K562 (cell line): ENCODE data around the gene UBE2L3. TPM values are rescaled to one million over a fixed set of nuclear protein-coding genes. Genes with fewer than 3 reads are reported as not detected.
A peak's percentile ranks its signal among the peaks of the same experiment; 100 is the strongest.

Experiments
- CBX5 ChIP-seq: IDR thresholded peaks from 2 replicates; pipeline ENCODE4 v1.6.1; 2014; ENCODE audit warnings: low read depth, borderline replicate concordance
- CREB5 ChIP-seq: fragments of 250-450 bp; sonication (Bioruptor Pico); IDR thresholded peaks from 2 replicates; pipeline ENCODE4 v1.5.0; 2020; ENCODE audit warnings: mild to moderate bottlenecking
- GATAD2A ChIP-seq: fragments of 450-650 bp; IDR thresholded peaks from 2 replicates; pipeline ENCODE4 v1.6.1; 2017
- ILF3 ChIP-seq: fragments of 450-650 bp; IDR thresholded peaks from 2 replicates; pipeline ENCODE4 v1.6.1; 2018; ENCODE audit warnings: antibody characterized with exemption, mild to moderate bottlenecking, moderate library complexity, borderline replicate concordance
- MYBL2 ChIP-seq, 2 experiments: fragments of 450-650 bp in 1 of 2; sonication (generic) in 1 of 2; formaldehyde crosslinking in 1 of 2; IDR thresholded peaks; 2 replicates each; pipeline versions ENCODE4 v1.6.1 to v1.8.1; 2017 to 2022; ENCODE audit warnings: borderline replicate concordance in 1 of 2, inconsistent platforms in 1 of 2, low read depth in 1 of 2, mild to moderate bottlenecking in 1 of 2, missing genetic modification reagents in 1 of 2, moderate library complexity in 1 of 2
- NR4A1 ChIP-seq, 2 experiments: fragments of 250-450 bp in 1 of 2; fragments of 450-650 bp in 1 of 2; sonication (Bioruptor Pico) in 1 of 2; IDR thresholded peaks; 2 replicates each; pipeline versions ENCODE4 v1.4.0 to v1.6.1; 2016 to 2020; ENCODE audit warnings: mild to moderate bottlenecking in 2 of 2, missing compliant biosample characterization in 1 of 2, missing genetic modification characterization in 1 of 2, moderate library complexity in 1 of 2
- PBX2 ChIP-seq, 2 experiments: IDR thresholded peaks in 1 of 2; conservative IDR thresholded peaks in 1 of 2; 2 replicates each; pipeline ENCODE4 v1.6.1; 2016; ENCODE audit warnings: low read depth in 2 of 2, mild to moderate bottlenecking in 1 of 2, missing compliant biosample characterization in 1 of 2, missing genetic modification characterization in 1 of 2, moderate library complexity in 1 of 2
- PHF20 ChIP-seq: fragments of 450-650 bp; IDR thresholded peaks from 2 replicates; pipeline ENCODE4 v1.6.1; 2018; ENCODE audit not compliant: partially characterized antibody
- TRIM28 ChIP-seq: fragments of 450-650 bp; IDR thresholded peaks from 2 replicates; pipeline ENCODE4 v1.6.1; 2017
- TSHZ1 ChIP-seq: fragments of 250-450 bp; sonication (Bioruptor Pico); IDR thresholded peaks from 2 replicates; pipeline ENCODE4 v1.4.0; 2020; ENCODE audit warnings: mild to moderate bottlenecking, moderate library complexity
- ZC3H8 ChIP-seq: fragments of 450-650 bp; IDR thresholded peaks from 2 replicates; pipeline ENCODE4 v1.6.1; 2017
- ZNF174 ChIP-seq: fragments of 250-450 bp; sonication (Bioruptor Pico); IDR thresholded peaks from 2 replicates; pipeline ENCODE4 v1.4.0; 2020; ENCODE audit warnings: mild to moderate bottlenecking
- ZNF436 ChIP-seq: fragments of 250-450, 450-650 bp; sonication (Bioruptor Pico); formaldehyde crosslinking; IDR thresholded peaks from 2 replicates; pipeline ENCODE4 v1.7.0; 2020; ENCODE audit warnings: mild to moderate bottlenecking
- ZNF740 ChIP-seq, 3 experiments: fragments of 200-800 bp in 1 of 3; sonication (Bioruptor generic) in 1 of 3; sonication (generic) in 1 of 3; formaldehyde crosslinking in 1 of 3; IDR thresholded peaks; 2 replicates each; pipeline versions ENCODE4 v1.6.1 to v1.8.0; 2016 to 2022; ENCODE audit warnings: mild to moderate bottlenecking in 2 of 3, missing compliant biosample characterization in 2 of 3, missing genetic modification characterization in 2 of 3, missing genetic modification reagents in 1 of 3
- polyA plus RNA-seq, 8 experiments: library from polyadenylated mRNA; depleted of rRNA in 4 of 8; stranded (reverse) in 5 of 8; unstranded in 3 of 8; fragments of >200 nt; fragmentation: Nextera tagmentation in 2 of 8; fragmentation: Illumina TruSeq in 1 of 8; extraction: Ambion mirVana in 2 of 8; extraction: Trizol in 1 of 8; gene quantifications; 2 replicates each; pipeline versions ENCODE4 v1.2.1 to v1.2.3, GENCODE V29; 2011 to 2014; ENCODE audit warnings: inconsistent platforms in 1 of 8, missing spikeins in 1 of 8
- total RNA-seq, 7 experiments: library from RNA; depleted of rRNA in 6 of 7; stranded (reverse); fragments of >200 nt in 6 of 7; fragmentation: Illumina TruSeq in 2 of 7; extraction: Trizol in 2 of 7; gene quantifications; 2 replicates each; pipeline versions ENCODE4 v1.2.1 to v1.2.3, GENCODE V29; 2011 to 2021; ENCODE audit warnings: low replicate concordance in 1 of 7

Gene UBE2L3
- total and polyA plus RNA-seq, 9 of the 15 experiments (the other 6 are each of a cell fraction or from before 2014, with no cell fraction given) = 215 to 625 (median 285) TPM

- TF ChIP-seq ZNF740 (CRISPR knock-in tag; IDR thresholded peaks at IDR 0.05) (no peak), ZNF740 (tag; IDR thresholded peaks at IDR 0.05) (no peak), ZNF174 (peak; percentile 82), TSHZ1 (CRISPR knock-in tag) (no peak; the same call in 1 of the 2 replicates), ZNF436 (no peak; the same call in 1 of the 2 replicates), PHF20 (no peak), CBX5 (no peak), ZC3H8 (no peak), PBX2 (CRISPR knock-in tag; IDR thresholded peaks at IDR 0.05; ENCODE audit: low read depth) (no peak), PBX2 (tag; conservative IDR thresholded peaks at IDR 0.05; ENCODE audit: low read depth) (no peak), ILF3 (no peak), GATAD2A (no peak), CREB5 (CRISPR knock-in tag) (no peak), MYBL2 (IDR thresholded peaks at IDR 0.05; ENCODE audit: low read depth) (no peak), MYBL2 (CRISPR knock-in tag; IDR thresholded peaks at IDR 0.05; ENCODE audit: borderline replicate concordance) (no peak), NR4A1 (CRISPR knock-in tag; IDR thresholded peaks at IDR 0.05) (peak; percentile 78), NR4A1 (tag; IDR thresholded peaks at IDR 0.05) (no peak), TRIM28 (no peak)
- TF ChIP-seq, all 486 proteins: peak for 129
Measured at GRCh38 chr22:21567456-21568346, at the start of gene UBE2L3 (continued).
